LNCaP clone FGC (cell line): ENCODE results near the gene PARK7.
A peak's percentile ranks its signal among the peaks of the same experiment; 100 is the strongest.

Experiments used
- DNase-seq: peaks from one replicate; pipeline ENCODE4 v3.0.0-alpha.2; 2011; ENCODE audit warnings: low read depth
- H3K4me3 ChIP-seq: 2 replicates; pipeline ENCODE4 v1.5.1; 2011; ENCODE audit warnings: mild to moderate bottlenecking, low read depth, low read length, control low read depth
- TF ChIP-seq, protein P1 (sequence below): IDR thresholded peaks from 2 replicates; pipeline ENCODE4 v1.5.1; 2012; ENCODE audit warnings: mild to moderate bottlenecking; ENCODE audit not compliant: control insufficient read depth, insufficient read depth; ENCODE audit errors: extremely low read depth

Gene PARK7

DNA sequence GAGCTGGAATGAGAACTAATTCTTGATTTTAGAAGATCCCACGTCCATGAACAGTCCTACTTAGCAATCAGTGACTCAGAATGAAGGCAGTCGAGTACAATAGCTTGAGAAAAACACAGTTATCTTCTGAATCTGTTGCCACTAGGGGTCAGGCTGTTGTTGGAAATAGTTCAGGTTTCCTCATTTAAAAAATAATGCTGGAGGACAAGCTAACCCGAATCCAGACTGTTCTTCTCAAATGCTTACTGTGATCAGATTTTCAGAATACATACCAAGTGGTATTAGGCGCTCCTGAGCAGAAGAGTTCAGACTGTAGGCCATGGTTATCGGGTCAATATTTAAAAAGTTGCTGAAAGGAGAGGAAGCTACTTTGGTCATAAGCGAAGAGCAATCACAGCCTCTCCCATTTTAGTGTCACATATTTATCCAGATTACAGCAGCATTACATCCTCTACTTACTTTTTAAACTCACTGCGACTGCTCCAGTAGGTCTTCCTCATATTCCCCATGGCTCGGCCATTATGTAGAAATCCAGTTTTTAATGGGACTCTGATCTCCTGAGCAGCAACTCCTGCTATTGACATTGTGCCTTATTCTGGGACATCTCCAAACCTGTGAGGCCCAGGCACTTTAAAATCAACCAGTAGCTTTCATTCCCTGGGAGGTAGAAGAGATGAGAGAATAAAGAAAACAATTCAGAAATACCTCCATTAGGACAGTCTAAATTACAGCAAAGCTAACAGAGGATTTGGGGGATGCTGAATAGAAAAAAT is 53.7 kb downstream of the PARK7 start:
- TF ChIP-seq, protein P1, sequence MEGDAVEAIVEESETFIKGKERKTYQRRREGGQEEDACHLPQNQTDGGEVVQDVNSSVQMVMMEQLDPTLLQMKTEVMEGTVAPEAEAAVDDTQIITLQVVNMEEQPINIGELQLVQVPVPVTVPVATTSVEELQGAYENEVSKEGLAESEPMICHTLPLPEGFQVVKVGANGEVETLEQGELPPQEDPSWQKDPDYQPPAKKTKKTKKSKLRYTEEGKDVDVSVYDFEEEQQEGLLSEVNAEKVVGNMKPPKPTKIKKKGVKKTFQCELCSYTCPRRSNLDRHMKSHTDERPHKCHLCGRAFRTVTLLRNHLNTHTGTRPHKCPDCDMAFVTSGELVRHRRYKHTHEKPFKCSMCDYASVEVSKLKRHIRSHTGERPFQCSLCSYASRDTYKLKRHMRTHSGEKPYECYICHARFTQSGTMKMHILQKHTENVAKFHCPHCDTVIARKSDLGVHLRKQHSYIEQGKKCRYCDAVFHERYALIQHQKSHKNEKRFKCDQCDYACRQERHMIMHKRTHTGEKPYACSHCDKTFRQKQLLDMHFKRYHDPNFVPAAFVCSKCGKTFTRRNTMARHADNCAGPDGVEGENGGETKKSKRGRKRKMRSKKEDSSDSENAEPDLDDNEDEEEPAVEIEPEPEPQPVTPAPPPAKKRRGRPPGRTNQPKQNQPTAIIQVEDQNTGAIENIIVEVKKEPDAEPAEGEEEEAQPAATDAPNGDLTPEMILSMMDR = peak; percentile 71
- peak overlapping the region; percentile 35 for H3K4me3 ChIP-seq
- DNase-seq = peak; percentile 59

DNA sequence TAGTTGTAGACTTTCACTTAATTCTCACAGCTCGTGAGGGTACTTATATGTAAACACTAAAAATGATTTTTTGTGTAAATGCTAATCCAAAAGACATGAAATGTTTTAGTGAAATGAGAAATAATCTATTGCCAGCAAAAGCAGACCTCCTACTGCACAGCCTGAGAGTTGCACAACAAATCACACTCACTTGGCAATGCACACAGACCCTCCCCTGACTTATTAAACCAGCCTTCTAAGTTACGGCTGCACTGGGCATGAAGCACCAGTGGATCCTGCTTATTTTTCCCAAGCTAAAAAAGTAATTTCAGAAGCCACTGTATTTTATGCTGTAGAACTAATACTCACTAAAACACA is 54.3 kb downstream of the PARK7 start:
- peak; percentile 52 for DNase-seq
- TF ChIP-seq, protein P1 = no peak
- H3K4me3 ChIP-seq = peak overlapping the region; percentile 35

DNA sequence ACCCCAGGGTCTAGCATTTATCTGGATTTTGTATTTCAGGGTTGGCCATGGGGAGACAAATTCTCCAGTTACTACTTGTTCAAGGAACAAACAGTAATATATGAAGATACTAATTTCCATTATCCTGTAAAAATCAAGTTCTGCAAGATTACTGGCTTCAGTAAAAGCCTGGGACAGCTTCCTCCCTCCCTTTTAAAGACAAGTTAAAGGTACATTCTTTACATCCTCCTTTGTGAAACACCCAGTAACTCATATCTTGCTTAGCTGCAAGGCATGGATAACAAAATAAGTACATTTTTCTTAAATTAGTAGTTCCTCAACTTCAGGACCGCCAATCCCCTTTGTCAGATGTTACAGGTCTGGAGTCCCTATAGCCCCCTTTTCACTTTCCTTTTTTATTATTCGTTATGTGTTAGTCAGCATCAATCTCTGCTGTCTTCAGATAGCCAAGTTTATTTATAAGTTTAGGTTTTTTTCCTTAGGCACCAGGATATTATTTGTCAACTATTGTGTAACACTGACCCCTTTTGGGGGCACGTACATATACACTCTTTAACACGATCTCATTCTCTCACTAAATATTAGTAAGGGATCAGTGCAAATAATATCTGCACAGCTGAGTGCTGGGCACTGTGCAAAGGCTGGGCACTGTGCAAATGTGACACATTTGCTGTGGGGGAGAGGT is 54.8 kb downstream of the PARK7 start:
- peak overlapping the region; percentile 35 for H3K4me3 ChIP-seq
- no peak for DNase-seq
- TF ChIP-seq, protein P1 = peak; percentile 26; the same call in 1 of the 2 replicates

DNA sequence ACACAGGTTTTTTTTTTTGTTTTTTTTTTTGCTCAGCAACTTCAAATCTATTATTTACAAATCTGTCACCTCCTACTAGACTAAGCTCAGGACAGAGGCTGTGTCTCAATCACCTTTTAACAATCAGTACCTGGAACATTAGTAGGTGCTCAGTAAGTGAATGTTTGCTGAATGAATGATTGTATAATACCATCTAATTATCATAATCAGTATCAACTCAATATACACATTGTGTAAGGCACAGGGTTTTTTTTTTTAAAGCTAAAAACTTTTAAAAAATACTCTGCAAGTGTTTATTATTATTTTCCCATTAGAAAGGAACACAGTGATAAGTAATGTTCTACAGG is 55.4 kb downstream of the PARK7 start:
- DNase-seq = no peak
- peak overlapping the region; percentile 35; the same call in 1 of the 2 replicates for H3K4me3 ChIP-seq
- TF ChIP-seq, protein P1 = no peak

DNA sequence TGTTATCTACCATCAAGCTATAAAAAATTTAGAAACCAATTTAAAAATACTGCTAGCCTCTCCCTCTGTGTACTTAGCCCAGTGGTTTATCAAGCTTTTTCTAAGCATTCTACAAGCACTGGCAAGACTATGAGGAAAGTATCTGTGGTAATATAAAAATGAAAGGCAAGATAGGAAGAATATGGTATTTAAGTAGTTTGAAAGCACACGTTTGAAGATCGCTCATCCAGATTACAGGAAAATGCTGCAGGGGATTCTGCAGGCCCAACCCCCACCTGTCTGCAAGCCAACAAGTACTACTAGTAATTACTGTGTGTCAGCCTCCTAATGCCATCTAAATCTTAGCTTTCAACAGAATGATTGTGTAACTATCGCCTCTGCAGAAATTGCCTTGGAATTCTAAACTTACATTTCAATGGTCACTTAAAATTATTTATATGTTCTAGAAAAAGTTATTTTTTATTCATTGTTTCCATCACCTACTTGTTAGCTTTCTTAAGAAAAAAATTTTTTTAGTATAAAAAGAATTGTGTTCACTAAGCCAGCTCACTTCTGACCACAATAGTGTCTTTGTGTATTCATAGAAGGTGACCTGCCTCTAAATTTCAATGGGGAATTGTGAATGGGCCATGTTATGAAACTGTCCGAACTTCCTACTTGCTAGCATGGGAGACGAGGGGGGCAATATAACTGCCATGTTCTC is 56.1 kb downstream of the PARK7 start:
- TF ChIP-seq, protein P1 = no peak
- peak overlapping the region; percentile 15 for H3K4me3 ChIP-seq
- peak; percentile 61 for DNase-seq

DNA sequence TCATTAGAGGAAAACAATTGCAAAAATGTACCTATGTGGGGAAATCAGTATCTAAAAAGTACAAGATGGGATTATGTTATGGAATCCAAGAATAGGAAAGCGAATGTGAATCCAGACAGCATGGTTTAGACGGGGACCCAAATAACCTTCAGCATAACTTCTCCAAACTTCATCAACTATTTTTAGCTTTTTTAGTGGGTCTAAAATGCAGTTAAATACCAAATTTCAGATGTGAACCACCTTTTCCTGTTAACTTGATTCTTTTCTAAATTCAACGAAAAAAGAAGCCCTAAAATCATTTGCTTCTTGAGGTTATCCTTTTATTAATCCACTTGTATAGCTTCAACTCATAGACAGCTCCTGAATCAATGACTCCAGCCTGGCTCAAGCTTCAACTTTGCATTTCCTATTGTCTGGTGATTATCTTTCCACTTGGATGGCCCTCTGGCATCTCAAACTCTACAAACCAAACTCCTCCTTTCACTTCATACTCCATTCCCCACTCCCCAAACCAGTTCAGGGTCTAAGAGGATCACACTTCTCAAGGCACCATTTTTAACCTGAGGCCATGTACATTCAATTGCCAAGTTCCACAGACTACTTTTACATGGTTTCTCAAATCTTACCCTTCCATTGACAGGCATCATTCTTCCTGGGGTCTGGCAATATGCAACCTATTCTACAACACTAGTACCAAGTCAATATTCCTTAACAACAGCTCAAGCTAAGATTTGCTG is 57.1 kb downstream of the PARK7 start:
- H3K4me3 ChIP-seq = peak overlapping the region; percentile 15
- no peak for DNase-seq
- TF ChIP-seq, protein P1 = no peak
